H4 (cell line): Measurements from ENCODE around the gene SP7. TPM values are rescaled to one million over a fixed set of nuclear protein-coding genes. Genes with fewer than 3 reads are reported as not detected.
A peak's percentile ranks its signal among the peaks of the same experiment; 100 is the strongest.
"Not testable (repeated sequence)": the region's sequence is repeated elsewhere in the genome, so short reads cannot be mapped to it uniquely, and the experiment has no call there.

Experiments used
- DNase-seq: peaks from one replicate; pipeline ENCODE4 v3.0.0-alpha.2; 2015; ENCODE audit warnings: low spot score
- total RNA-seq: library from RNA; depleted of rRNA; stranded (reverse); fragments of >200 nt; shearing (Covaris generic); gene quantifications from 2 replicates; pipeline ENCODE4 v1.2.3, GENCODE V29; 2014

The SP7 gene
- total RNA-seq, 1 experiment from 2014 or later = not detected

DNA sequence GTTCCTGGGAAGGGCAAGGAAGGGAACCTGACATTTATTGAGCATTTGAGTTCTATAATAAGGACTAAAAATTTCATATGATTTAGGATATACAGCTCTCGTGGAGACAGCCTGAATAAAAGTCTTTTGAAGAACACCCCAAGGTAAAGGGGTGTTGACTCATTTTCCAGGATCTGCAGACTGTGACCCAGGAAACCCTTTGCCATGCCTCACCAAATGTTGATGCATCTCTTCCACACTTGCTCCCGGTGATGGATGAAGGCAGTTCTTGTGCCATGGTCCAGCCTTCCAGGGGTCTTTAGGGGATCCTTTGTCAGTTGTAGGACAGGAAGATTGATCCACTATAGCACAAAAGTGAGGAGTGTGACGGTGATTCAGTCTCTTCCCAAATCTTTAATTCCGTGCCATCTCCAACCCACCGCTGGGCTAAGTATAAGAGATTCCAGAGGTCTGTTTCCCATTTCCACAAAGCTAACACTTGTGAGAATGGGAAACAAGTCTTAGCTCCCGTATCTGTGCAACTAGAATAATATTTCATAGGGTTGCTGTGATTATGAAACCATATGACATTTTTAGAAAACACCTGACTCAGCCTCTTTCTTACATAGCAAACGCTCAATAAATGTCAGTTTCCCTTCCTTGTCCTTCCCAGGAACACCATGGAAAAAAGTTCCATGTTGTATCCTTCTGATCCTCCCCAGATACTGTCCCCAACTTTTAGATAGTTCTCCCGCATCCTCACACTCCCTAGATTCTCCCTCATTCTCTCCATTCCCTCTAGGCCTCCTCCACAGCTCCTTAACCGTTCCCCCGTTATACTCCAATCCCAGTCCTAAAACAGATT is 15.6 kb downstream of the SP7 start:
- no peak for DNase-seq

GRCh38 chr12:53313996-53314395 is 22.2 kb downstream of the SP7 start:
- no peak for DNase-seq

DNA sequence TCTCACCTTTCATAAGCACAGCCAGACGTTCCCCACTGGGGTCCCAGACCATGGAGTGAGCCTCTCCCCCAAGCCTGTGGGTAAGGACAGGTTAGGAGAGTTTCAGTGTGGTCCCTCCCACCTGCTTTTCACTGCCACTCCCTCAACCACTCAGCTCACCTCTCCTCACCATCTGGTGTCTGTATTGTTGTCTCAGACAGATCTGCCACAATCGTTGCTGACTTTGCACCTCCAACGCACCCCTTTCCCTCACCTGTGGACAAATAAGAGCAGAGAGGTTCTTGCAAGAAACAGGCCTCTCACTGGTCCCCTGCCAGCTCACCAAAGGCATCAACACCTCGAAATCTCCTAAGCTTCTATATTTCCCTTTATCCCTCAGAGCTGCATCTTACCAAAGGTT is 27.9 kb downstream of the SP7 start:
- no peak for DNase-seq

GRCh38 chr12:53306826-53307225 is 29.3 kb downstream of the SP7 start:
- no peak for DNase-seq

DNA sequence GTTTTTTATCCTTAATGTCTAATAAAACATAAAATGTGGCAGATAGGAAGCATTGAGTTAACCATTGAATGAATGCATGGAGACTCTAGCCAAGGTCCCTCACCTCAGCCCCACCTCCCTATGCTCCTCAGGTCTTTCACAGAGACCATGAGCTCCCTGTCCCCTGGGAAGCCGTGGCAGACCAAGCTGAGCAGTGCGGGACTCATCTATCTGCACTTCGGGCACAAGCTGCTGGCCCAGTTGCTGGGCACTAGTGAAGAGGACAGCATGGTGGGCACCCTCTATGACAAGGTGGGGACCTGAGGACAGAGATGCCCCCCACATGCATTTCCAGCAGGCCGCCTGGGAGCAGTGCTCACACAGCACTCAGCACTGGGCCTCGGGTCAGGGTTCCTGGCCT is 33.3 kb downstream of the SP7 start:
- no peak for DNase-seq

GRCh38 chr12:53300187-53300586 is 36.0 kb downstream of the SP7 start:
- no peak for DNase-seq

GRCh38 chr12:53299454-53300180 is 36.5 kb downstream of the SP7 start, which contains the start of gene MYG1:
TSS of gene MYG1 (plus strand) at chr12:53299695. CDS start at chr12:53299738, 43 bp downstream.
- DNase-seq = peak; percentile 90

- peak; percentile 39 for DNase-seq
These were observed 37.1 kb downstream of the SP7 start for GRCh38 chr12:53299101-53299453.

- DNase-seq = no peak
These were observed 38.0 kb downstream of the SP7 start for GRCh38 chr12:53298164-53298563.

DNA sequence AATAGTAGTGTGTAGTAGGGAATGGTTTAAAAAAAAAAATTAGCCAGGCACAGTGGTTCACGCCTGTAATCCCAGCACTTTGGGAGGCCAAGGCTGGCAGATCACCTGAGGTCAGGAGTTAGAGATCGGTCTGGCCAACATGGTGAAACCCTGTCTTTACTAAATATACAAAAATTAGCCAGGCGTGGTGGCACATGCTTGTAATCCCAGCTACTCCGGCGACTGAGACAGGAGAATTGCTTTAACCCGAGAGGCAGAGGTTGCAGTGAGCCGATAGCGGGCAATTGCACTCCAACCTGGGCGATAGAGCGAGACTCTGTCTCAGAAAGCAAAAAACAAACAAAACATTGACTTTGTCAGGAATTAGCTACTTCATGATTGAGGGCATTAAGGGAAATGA is 39.0 kb downstream of the SP7 start:
- DNase-seq = not testable (repeated sequence)

DNA sequence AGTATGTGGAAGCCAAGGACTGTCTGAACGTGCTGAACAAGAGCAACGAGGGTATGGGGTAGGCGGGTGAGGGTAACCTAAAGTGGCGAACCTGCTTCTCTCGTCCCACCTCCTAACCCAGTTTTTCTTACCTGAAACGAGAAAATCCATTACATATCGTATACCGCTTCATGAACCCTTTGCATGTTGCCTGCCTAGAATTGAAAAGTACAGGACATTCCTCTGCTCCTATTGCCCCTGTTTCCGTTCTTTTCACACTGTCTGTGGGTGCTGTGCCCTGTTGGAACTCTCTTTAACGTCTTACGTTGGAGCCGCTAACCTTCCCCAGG is 40.3 kb downstream of the SP7 start:
- no peak for DNase-seq

GRCh38 chr12:53295070-53295890 is 40.9 kb downstream of the SP7 start, which contains the start of gene PFDN5:
TSS of gene PFDN5 (plus strand) at chr12:53295542. CDS start at chr12:53295568, 26 bp downstream.
- DNase-seq = peak; percentile 88

DNA sequence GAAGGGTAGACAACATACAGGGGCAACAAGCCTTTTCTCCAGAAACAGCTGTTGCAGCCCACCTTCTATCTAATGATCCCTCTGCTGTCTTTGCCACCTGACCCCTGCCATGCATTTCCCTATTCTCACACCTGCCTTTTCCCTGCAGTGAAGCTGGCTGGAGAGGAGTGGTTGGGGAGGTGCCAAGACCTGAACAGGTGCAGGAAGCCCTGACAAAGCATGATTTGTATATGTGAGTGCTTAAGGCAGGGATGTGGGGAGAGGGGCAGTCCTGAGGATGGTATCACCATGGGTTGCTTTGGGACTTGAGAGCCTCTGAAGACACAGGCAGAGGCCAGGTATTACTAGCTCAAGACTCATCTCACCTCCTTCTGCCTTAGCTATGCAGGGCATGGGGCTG is 43.7 kb downstream of the SP7 start:
- DNase-seq = no peak

DNA sequence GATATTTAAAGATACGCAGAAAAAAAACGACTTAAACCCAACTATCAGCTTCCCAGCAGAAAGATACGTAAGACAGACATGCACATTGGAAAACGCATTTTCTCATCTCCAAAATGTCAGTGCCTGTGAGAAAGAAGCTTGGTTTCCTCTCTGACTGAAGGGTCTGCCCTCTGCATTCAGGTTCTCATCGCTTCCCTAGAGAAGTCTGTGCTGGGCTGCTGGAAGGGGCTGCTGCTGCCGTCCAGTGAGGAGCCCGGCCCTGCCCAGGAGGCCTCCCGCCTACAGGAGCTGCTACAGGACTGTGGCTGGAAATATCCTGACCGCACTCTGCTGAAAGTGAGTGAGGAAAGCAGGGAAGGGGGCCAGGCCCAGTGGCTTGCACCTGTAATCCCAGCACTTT is 45.5 kb downstream of the SP7 start:
- DNase-seq = no peak

DNA sequence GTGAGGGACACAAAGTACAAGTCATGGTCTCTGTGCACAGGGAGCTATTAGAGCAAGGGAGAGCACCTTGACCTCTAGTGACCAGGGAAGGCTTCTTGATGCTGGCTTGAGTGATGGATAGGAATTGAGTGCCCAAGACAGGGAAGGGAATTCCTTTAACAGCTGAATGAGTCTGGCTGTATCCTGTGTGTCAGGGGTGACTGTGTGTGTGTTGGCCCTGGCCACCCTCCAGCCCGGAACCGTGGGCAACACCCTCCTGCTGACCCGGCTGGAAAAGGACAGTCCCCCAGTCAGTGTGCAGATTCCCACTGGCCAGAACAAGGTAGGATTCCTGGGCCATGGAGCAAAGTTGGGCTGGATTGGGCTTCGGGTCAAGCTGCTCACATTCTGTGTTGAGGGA is 46.3 kb downstream of the SP7 start:
- no peak for DNase-seq

GRCh38 chr12:53288322-53288721 is 47.8 kb downstream of the SP7 start:
- DNase-seq = no peak

DNA sequence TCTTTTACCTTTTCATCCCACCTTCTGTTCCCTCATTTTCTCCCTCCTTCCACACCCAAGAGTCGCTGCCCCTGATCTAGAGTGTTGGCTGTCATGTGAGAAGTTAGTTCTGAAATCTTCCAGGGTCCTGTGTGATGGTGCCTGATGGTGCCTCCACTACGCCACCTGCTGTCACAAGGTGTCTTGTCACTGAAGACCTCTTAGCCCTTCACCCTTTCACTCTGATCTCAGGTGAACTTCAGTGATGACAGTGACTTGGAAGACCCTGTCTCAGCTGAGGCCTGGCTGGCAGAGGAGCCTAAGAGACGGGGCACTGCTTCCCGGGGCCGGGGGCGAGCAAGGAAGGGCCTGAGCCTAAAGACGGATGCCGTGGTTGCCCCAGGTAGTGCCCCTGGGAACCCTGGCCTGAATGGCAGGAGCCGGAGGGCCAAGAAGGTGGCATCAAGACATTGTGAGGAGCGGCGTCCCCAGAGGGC is 48.4 kb downstream of the SP7 start:
- peak; percentile 52 for DNase-seq

- DNase-seq = no peak
These were observed 49.7 kb downstream of the SP7 start for GRCh38 chr12:53286448-53286847.

GRCh38 chr12:53279888-53280498 is 56.2 kb downstream of the SP7 start:
- DNase-seq = no peak

DNA sequence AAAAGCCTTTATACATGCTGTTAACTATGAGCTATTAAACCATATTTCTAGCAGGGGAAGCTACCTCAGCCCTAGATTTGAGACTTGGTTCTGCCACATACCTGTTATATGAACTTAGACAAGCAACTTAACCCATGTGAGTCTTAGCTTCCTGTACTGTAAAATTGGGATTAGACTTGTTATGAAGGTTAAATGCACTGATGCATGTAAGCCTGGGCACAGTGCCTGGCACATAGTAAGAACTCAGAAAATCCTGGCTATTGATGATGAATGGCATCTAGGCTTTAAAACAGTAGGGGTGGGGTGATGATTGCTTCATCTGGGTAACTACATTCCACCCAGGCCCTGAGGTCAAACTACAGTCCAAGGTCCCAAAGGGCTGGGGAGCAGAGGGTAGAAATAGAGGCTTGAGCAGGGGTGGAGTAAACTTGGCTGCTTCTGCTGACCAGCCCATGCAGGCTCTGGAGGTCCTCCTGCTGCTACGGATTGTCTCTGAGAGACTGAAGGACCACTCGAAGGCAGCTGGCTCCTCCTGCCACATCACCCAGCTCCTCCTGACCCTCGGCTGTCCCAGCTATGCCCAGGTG is 56.8 kb downstream of the SP7 start:
- no peak for DNase-seq

DNA sequence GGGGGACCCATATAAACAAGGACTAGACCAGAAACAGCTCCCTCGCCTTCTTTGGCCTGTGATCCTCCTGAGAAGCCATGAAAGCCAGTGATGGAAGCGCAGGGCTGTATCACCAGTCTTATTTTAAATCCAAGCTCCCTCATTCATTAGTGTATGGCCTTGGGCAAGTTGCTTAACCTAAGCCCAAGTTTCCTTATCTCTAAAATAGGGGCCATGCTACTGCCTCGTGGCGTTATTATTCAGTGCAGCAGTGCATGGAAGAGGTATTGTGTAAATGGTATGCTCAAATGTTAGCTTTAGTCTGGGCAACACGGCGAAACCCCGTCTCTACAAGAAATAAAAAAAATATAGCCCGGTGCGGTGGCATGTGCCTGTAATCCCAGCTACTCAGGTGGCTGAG is 58.2 kb downstream of the SP7 start:
- DNase-seq = no peak
